CD8-positive, alpha-beta memory T cell (primary cell): Measurements from ENCODE around the gene KCNQ4. TPM values are rescaled to one million over a fixed set of nuclear protein-coding genes. Genes with fewer than 3 reads are reported as not detected.
A peak's percentile ranks its signal among the peaks of the same experiment; 100 is the strongest.

Source experiments
- CTCF ChIA-PET: fragments of 350-600 bp; sonication (Branson Sonifier 250); formaldehyde crosslinking; loops from one replicate; lab custom pipeline; 2021; ENCODE audit warnings: antibody characterized with exemption; lab: Charles Lee
- POLR2A ChIA-PET: fragments of 350-600 bp; sonication (Branson Sonifier 250); formaldehyde crosslinking; loops from one replicate; lab custom pipeline; 2021; ENCODE audit warnings: antibody characterized with exemption; lab: Charles Lee
- DNase-seq, 5 donors: peaks; one replicate each; pipeline versions ENCODE4 v3.0.0 to v3.0.0-alpha.2; 2020 to 2022; ENCODE audit warnings: mixed read lengths in 1 of 5
- H3K27ac ChIP-seq: one replicate; pipeline ENCODE4 v1.7.0; 2013; ENCODE audit warnings: low read depth, mild to moderate bottlenecking, low read length, moderate library complexity
- H3K27me3 ChIP-seq: 2 replicates; pipeline ENCODE4 v1.7.0; 2013; ENCODE audit warnings: low read length, mild to moderate bottlenecking; ENCODE audit not compliant: insufficient read depth, poor library complexity, severe bottlenecking
- H3K36me3 ChIP-seq: 2 replicates; pipeline ENCODE4 v1.7.0; 2013; ENCODE audit warnings: mild to moderate bottlenecking, low read length, moderate library complexity; ENCODE audit not compliant: insufficient read depth
- H3K4me1 ChIP-seq: 2 replicates; pipeline ENCODE4 v1.7.0; 2013; ENCODE audit warnings: mild to moderate bottlenecking, low read length, moderate library complexity; ENCODE audit not compliant: insufficient read depth
- H3K4me3 ChIP-seq: 2 replicates; pipeline ENCODE4 v1.7.0; 2013; ENCODE audit warnings: mild to moderate bottlenecking, low read length
- H3K9me3 ChIP-seq: 2 replicates; pipeline ENCODE4 v1.7.0; 2013; ENCODE audit warnings: mild to moderate bottlenecking, low read length
- H3K27ac Mint-ChIP-seq, 8 donors: one replicate each; pipeline ENCODE4 v1.8.0; 2020 to 2021; ENCODE audit warnings: mixed read lengths in 8 of 8, mild to moderate bottlenecking in 6 of 8, inconsistent platforms in 3 of 8, moderate library complexity in 3 of 8
- H3K27me3 Mint-ChIP-seq, 2 donors: one replicate each; pipeline ENCODE4 v1.8.0; 2020 to 2021; ENCODE audit warnings: mixed read lengths in 2 of 2, mild to moderate bottlenecking in 1 of 2, moderate library complexity in 1 of 2
- H3K36me3 Mint-ChIP-seq, 3 donors: one replicate each; pipeline ENCODE4 v1.8.0; 2020 to 2021; ENCODE audit warnings: mixed read lengths in 3 of 3, inconsistent platforms in 1 of 3, mild to moderate bottlenecking in 1 of 3
- H3K4me1 Mint-ChIP-seq, 3 donors: one replicate each; pipeline ENCODE4 v1.8.0; 2020 to 2021; ENCODE audit warnings: mixed read lengths in 3 of 3, inconsistent platforms in 1 of 3, mild to moderate bottlenecking in 1 of 3
- H3K4me3 Mint-ChIP-seq, 7 donors: one replicate each; pipeline ENCODE4 v1.8.0; 2020 to 2021; ENCODE audit warnings: mixed read lengths in 7 of 7, mild to moderate bottlenecking in 6 of 7, moderate library complexity in 4 of 7, inconsistent platforms in 2 of 7
- H3K9me3 Mint-ChIP-seq, 5 donors: one replicate each; pipeline ENCODE4 v1.8.0; 2020 to 2022; ENCODE audit warnings: mixed read lengths in 5 of 5, mild to moderate bottlenecking in 3 of 5, moderate library complexity in 2 of 5, inconsistent platforms in 1 of 5
- polyA plus RNA-seq: library from polyadenylated mRNA; unstranded; fragments of 300-500 nt; fragmentation: Illumina TruSeq; gene quantifications from one replicate; pipeline ENCODE4 v1.2.3, GENCODE V29; 2021
- total RNA-seq, 2 experiments: library from RNA; stranded (reverse); gene quantifications; one replicate each; pipeline ENCODE4 v1.2.3, GENCODE V29; 2021

The KCNQ4 gene
- total and polyA plus RNA-seq, 3 experiments from 2014 or later: 0.09 to 0.16 TPM; not detected in 1

DNA sequence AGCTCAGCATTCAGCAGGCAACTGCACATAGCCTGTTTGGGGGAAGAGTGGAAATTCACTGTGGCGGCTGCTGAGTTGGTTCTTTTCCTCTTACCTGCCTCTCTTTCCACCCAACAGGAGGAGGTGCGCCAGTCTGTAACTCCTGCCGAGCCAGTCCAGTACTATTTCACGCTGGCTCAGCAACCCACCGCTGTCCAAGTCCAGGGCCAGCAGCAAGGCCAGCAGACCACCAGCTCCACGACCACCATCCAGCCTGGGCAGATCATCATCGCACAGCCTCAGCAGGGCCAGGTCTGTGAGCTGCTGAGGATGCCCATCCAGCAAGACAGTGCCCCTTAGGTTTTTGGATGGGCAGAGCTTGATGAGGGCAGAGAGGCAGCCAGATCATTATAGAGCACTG is 25.6 kb upstream of the KCNQ4 start:
- H3K27ac ChIP-seq: no peak overlapping the region
- peaks cover 9% of the 10 kb centered on the region for H3K4me1 ChIP-seq
- POLR2A ChIA-PET: interaction anchor here (0.6 kb wide), 1 partner anchor 107 kb away, joined by 3 read pairs; no protein-coding TSS in a partner anchor
- no peak overlapping the region for H3K4me3 Mint-ChIP-seq
- H3K27me3 Mint-ChIP-seq: no peaks in the 10 kb centered on the region
- H3K9me3 Mint-ChIP-seq: no peaks in the 10 kb centered on the region
- no peak overlapping the region for H3K27ac Mint-ChIP-seq
- H3K9me3 ChIP-seq: no peaks in the 10 kb centered on the region
- CTCF ChIA-PET: interaction anchor here (1.0 kb wide), 2 partner anchors 14 to 16 kb away, joined by 3 read pairs; no protein-coding TSS in a partner anchor
- peaks cover 73% of the 10 kb centered on the region for H3K36me3 ChIP-seq
- H3K4me1 Mint-ChIP-seq: peaks cover 3 to 20% (median 18%) of the 10 kb centered on the region in 3 donors
- DNase-seq: no peak
- H3K27me3 ChIP-seq: no peaks in the 10 kb centered on the region
- no peak overlapping the region for H3K4me3 ChIP-seq
- H3K36me3 Mint-ChIP-seq: peaks cover 5 to 91% (median 20%) of the 10 kb centered on the region in 3 donors

GRCh38 chr1:40758578-40759343 is 24.8 kb upstream of the KCNQ4 start:
- peaks cover 9 to 24% (median 22%) of the 10 kb centered on the region in 3 donors for H3K4me1 Mint-ChIP-seq
- Histone ChIP-seq H3K4me1 (peaks cover 15% of the 10 kb centered on the region), H3K36me3 (peaks cover 66% of the 10 kb centered on the region), H3K27me3 (no peaks in the 10 kb centered on the region), H3K27ac (no peak overlapping the region), H3K4me3 (no peak overlapping the region), H3K9me3 (no peaks in the 10 kb centered on the region)
- no peak for DNase-seq
- peak overlapping the region in 2 of 8 donors; percentile 3 to 44 for H3K27ac Mint-ChIP-seq
- CTCF ChIA-PET: interaction anchor here (1.0 to 1.7 kb wide), 2 partner anchors 14 to 91 kb away, joined by 3 to 4 read pairs; no protein-coding TSS in a partner anchor
- no peaks in the 10 kb centered on the region for H3K9me3 Mint-ChIP-seq
- no peak overlapping the region for H3K4me3 Mint-ChIP-seq
- no peaks in the 10 kb centered on the region for H3K27me3 Mint-ChIP-seq
- H3K36me3 Mint-ChIP-seq: peaks cover 5 to 90% (median 16%) of the 10 kb centered on the region in 3 donors
- POLR2A ChIA-PET: no interaction called here

DNA sequence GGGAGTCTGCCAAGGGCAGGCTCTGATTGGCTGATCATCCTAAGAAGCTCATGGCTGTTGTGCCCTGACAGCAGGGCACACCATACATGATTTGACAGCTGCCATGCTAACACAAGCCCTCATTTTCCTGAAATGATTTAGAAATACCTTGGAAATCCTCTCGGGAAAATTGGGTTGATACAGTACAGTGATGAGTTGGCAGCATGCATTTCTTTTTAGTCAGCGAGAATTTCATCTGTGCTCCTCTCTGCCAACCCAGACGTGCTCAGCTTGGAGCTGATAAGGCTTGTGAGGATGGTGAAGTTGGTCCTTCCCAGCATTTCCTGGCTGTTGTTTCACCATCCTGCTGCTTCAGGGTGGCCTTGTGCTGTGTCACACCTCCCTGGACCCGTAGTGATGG is 22.6 kb upstream of the KCNQ4 start:
- POLR2A ChIA-PET: no interaction called here

GRCh38 chr1:40762144-40762923 is 21.3 kb upstream of the KCNQ4 start:
- no peak for DNase-seq
- Histone ChIP-seq H3K4me3 (no peak overlapping the region), H3K36me3 (peaks cover 52% of the 10 kb centered on the region), H3K9me3 (no peaks in the 10 kb centered on the region), H3K27ac (no peak overlapping the region), H3K4me1 (peaks cover 27% of the 10 kb centered on the region), H3K27me3 (no peaks in the 10 kb centered on the region)
- H3K36me3 Mint-ChIP-seq: peaks cover 5 to 90% (median 22%) of the 10 kb centered on the region in 3 donors
- H3K27ac Mint-ChIP-seq: peak overlapping the region in 3 of 8 donors; percentile 23 to 35 (median 32)
- no peak overlapping the region for H3K4me3 Mint-ChIP-seq
- ChIA-PET CTCF (interaction anchor here (1.1 to 1.2 kb wide), 2 partner anchors 10 to 88 kb away, joined by 3 to 4 read pairs; no protein-coding TSS in a partner anchor), POLR2A (no interaction called here)
- peaks cover 18 to 37% (median 32%) of the 10 kb centered on the region in 3 donors for H3K4me1 Mint-ChIP-seq
- no peaks in the 10 kb centered on the region for H3K27me3 Mint-ChIP-seq
- H3K9me3 Mint-ChIP-seq: no peaks in the 10 kb centered on the region

More for the DNA sequence above, 22.6 kb upstream of the KCNQ4 start:
- Mint-ChIP-seq H3K9me3 (no peaks in the 10 kb centered on the region), H3K4me1 (peaks cover 18 to 37% (median 32%) of the 10 kb centered on the region in 3 donors), H3K4me3 (no peak overlapping the region), H3K36me3 (peaks cover 5 to 90% (median 21%) of the 10 kb centered on the region in 3 donors), H3K27ac (peak overlapping the region in 1 of 8 donors; percentile 32), H3K27me3 (no peaks in the 10 kb centered on the region)
- H3K9me3 ChIP-seq: no peaks in the 10 kb centered on the region
- H3K27me3 ChIP-seq: no peaks in the 10 kb centered on the region
- no peak for DNase-seq
- no peak overlapping the region for H3K27ac ChIP-seq
- peaks cover 27% of the 10 kb centered on the region for H3K4me1 ChIP-seq
- CTCF ChIA-PET: no interaction called here
- H3K4me3 ChIP-seq: no peak overlapping the region
- peaks cover 48% of the 10 kb centered on the region for H3K36me3 ChIP-seq

DNA sequence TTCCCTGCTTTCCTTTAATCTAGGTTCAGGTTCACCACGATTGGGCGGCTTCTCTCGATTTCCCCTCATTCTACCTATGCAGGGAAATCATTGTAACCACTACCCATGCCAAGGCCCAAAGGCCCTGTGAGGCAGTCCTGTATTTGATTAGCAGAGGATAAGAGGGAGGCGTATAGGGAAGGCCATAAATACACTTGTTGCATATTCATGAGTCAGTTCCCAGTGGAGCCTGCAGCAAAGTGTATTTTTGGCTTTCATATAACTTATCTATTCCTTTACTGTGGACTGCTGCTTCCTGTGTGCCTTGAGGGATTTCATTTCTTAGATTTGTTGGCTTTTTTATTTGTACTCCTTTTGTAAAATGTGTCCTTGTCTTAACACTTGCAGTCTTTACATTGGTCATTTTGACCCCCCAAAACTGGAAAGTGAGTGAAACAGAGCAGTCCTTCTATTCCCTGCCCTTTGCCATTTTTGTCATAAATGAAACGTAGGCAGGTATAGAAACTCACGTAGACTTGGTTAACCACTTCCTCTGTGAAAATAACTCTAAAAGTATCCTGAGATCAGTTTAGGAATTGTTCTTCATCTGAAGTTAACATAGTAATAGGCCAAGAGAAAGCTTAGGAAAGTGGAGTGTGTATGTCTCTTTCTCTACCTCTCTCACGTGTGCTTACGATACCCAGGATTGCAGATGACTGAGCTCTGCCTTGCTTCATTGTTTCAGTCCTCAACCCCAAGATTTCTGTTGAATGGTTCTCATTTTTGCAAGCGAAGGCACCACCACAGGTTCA is 19.6 kb upstream of the KCNQ4 start:
- Histone ChIP-seq H3K27ac (no peak overlapping the region), H3K27me3 (no peaks in the 10 kb centered on the region), H3K4me1 (peaks cover 27% of the 10 kb centered on the region), H3K36me3 (peaks cover 48% of the 10 kb centered on the region), H3K4me3 (no peak overlapping the region), H3K9me3 (no peaks in the 10 kb centered on the region)
- H3K9me3 Mint-ChIP-seq: no peaks in the 10 kb centered on the region
- peak overlapping the region; percentile 68 to 92 (median 84) for H3K27ac Mint-ChIP-seq
- peaks cover 18 to 37% (median 32%) of the 10 kb centered on the region in 3 donors for H3K4me1 Mint-ChIP-seq
- no peaks in the 10 kb centered on the region for H3K27me3 Mint-ChIP-seq
- ChIA-PET POLR2A (interaction anchor here (1.1 to 1.5 kb wide), 2 partner anchors 54 to 72 kb away, joined by 3 to 4 read pairs; no protein-coding TSS in a partner anchor), CTCF (interaction anchor here (1.1 to 3.1 kb wide), 5 partner anchors 10 to 95 kb away, joined by 3 to 10 read pairs (median 4); no protein-coding TSS in a partner anchor)
- H3K36me3 Mint-ChIP-seq: peaks cover 5 to 91% (median 23%) of the 10 kb centered on the region in 3 donors
- peak overlapping the region in 3 of 7 donors; percentile 24 to 56 (median 24) for H3K4me3 Mint-ChIP-seq
- DNase-seq: peak in 1 of 5 donors; percentile 35

GRCh38 chr1:40764981-40765380 is 18.6 kb upstream of the KCNQ4 start:
- Histone ChIP-seq H3K36me3 (peaks cover 51% of the 10 kb centered on the region), H3K4me1 (peaks cover 27% of the 10 kb centered on the region), H3K4me3 (no peak overlapping the region), H3K27me3 (no peaks in the 10 kb centered on the region), H3K27ac (no peak overlapping the region), H3K9me3 (no peaks in the 10 kb centered on the region)
- ChIA-PET POLR2A (interaction anchor here (1.1 to 1.5 kb wide), 2 partner anchors 56 to 73 kb away, joined by 3 to 4 read pairs; no protein-coding TSS in a partner anchor), CTCF (interaction anchor here (0.9 to 3.1 kb wide), 5 partner anchors 9 to 96 kb away, joined by 3 to 10 read pairs (median 3); no protein-coding TSS in a partner anchor)
- Mint-ChIP-seq H3K9me3 (no peaks in the 10 kb centered on the region), H3K36me3 (peaks cover 0 to 91% (median 23%) of the 10 kb centered on the region in 3 donors), H3K4me3 (no peak overlapping the region), H3K27me3 (no peaks in the 10 kb centered on the region), H3K27ac (peak overlapping the region in 5 of 8 donors; percentile 34 to 72 (median 64)), H3K4me1 (peaks cover 18 to 33% (median 32%) of the 10 kb centered on the region in 3 donors)
- DNase-seq: no peak

DNA sequence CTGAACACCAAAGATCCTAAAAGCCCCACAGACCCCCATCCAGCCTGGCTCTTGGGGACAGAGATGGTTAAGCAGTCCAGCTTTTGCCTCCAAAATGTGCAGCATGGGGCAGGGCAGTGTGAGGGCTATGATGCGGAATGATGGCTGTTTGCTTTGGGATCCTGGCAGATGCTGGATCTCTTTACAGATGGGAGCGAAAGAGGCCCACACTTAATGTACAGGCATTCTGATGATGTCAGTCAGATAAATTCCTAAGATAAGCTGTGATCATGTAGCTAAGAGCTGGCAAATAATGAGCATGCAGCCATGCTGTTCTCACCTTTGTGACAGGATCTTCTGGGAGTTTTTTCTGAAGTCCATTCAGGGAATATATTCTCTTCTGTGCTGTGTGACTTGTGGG is 17.6 kb upstream of the KCNQ4 start:
- H3K36me3 Mint-ChIP-seq: peaks cover 0 to 94% (median 23%) of the 10 kb centered on the region in 3 donors
- no peak overlapping the region for H3K4me3 Mint-ChIP-seq
- POLR2A ChIA-PET: no interaction called here
- no peak for DNase-seq
- H3K27me3 Mint-ChIP-seq: no peaks in the 10 kb centered on the region
- CTCF ChIA-PET: interaction anchor here (3.1 kb wide), 1 partner anchor 8 kb away, joined by 10 read pairs; no protein-coding TSS in a partner anchor
- no peaks in the 10 kb centered on the region for H3K27me3 ChIP-seq
- H3K4me3 ChIP-seq: no peak overlapping the region
- H3K4me1 Mint-ChIP-seq: peaks cover 18 to 33% (median 32%) of the 10 kb centered on the region in 3 donors
- H3K36me3 ChIP-seq: peaks cover 48% of the 10 kb centered on the region
- H3K9me3 Mint-ChIP-seq: no peaks in the 10 kb centered on the region
- H3K27ac ChIP-seq: no peak overlapping the region
- no peaks in the 10 kb centered on the region for H3K9me3 ChIP-seq
- H3K4me1 ChIP-seq: peaks cover 27% of the 10 kb centered on the region
- peak overlapping the region in 3 of 8 donors; percentile 23 to 49 (median 40) for H3K27ac Mint-ChIP-seq
